GM12873 (cell line): ENCODE data around the gene TSHZ1.

ENCODE experiments used
- TF ChIP-seq, protein P1 (sequence below): IDR thresholded peaks from 2 replicates; pipeline ENCODE4 v1.5.1; 2012; ENCODE audit warnings: low read depth, mild to moderate bottlenecking, moderate library complexity, low read length, control low read depth; ENCODE audit not compliant: insufficient read depth; ENCODE audit errors: missing control alignments

The TSHZ1 gene

DNA sequence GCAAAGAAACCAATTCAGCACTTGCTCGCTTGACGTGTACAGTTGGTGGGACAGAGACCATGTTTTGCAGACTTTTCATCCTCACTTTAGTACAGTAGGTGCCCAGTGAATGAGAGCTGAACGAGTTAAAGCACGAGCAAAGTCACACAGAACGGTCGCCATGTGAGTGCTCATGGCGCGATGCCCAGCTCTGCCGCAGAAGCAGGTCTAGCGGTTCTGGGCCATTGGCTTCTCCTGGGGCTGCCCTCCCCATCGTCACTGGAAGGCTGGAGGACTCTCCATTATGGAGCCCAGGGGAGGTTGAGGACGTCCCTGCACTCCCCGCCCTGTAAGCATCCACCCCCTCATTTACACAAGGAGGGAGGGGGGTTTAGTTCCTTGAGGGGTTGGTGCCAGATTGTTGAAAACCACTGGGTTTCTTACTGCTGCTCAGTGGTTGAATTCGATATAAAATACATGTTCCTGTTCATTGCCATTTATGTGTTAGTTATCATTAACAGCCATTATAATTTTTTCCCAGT is 26.6 kb upstream of the TSHZ1 start:
- TF ChIP-seq, protein P1, sequence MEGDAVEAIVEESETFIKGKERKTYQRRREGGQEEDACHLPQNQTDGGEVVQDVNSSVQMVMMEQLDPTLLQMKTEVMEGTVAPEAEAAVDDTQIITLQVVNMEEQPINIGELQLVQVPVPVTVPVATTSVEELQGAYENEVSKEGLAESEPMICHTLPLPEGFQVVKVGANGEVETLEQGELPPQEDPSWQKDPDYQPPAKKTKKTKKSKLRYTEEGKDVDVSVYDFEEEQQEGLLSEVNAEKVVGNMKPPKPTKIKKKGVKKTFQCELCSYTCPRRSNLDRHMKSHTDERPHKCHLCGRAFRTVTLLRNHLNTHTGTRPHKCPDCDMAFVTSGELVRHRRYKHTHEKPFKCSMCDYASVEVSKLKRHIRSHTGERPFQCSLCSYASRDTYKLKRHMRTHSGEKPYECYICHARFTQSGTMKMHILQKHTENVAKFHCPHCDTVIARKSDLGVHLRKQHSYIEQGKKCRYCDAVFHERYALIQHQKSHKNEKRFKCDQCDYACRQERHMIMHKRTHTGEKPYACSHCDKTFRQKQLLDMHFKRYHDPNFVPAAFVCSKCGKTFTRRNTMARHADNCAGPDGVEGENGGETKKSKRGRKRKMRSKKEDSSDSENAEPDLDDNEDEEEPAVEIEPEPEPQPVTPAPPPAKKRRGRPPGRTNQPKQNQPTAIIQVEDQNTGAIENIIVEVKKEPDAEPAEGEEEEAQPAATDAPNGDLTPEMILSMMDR: no peak

DNA sequence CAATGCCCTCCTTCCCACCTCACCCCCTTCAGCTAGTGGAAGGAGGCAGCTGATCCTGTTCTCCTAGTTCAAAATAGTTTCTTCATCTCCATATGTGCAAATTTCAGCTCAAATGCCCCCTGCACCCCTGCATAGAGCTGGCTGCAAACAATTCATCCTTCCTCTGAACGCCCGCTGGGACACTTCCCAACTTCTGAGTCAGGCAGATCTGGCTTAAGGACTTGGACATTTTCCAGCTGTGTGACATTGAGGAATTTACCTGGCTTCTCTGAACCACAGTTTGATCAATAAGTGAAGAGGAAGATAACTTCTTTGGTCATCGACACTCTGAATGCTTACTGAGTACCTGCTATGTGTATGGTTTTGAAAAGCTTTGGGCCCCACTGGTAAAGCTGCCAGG is 25.1 kb upstream of the TSHZ1 start:
- TF ChIP-seq, protein P1: no peak

DNA sequence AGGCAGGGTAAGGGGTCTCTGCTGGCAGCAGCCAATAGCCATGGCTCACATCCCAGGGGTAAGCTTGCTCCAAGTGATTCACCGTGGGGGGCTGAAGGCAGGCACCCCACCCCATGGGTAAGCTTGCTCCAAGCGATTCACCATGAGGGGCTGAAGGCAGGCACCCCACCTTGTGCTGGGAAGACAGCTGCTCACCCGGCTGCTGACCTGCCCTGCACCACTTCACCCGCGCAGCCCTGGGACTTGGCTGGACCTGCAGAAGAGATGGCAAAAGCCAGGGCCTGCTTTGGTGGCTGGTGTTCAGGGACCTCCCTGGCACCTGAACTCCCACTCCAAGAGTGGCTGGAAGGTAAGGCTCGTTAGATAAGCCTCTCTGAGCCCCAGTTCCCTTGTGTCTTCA is 20.9 kb upstream of the TSHZ1 start:
- TF ChIP-seq, protein P1: no peak

DNA sequence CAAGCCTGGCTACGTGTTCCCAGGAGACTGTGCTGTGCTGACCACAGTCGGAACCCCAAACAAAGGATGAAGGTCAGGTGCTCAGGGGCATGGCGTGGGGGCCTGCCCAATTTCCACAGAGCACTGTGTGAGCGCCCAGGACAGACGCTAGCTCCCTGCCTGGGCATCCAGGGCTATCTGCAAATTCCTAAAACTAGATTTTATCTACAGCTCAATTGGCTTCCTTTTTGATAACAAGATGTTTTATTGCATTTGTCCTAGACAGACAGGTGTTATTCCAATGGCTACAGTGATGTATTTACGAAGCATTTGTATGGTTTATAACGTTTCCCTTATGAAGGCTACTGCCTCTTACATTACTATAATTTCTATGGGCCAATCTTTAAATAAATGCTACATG is 17.7 kb upstream of the TSHZ1 start:
- TF ChIP-seq, protein P1: no peak

DNA sequence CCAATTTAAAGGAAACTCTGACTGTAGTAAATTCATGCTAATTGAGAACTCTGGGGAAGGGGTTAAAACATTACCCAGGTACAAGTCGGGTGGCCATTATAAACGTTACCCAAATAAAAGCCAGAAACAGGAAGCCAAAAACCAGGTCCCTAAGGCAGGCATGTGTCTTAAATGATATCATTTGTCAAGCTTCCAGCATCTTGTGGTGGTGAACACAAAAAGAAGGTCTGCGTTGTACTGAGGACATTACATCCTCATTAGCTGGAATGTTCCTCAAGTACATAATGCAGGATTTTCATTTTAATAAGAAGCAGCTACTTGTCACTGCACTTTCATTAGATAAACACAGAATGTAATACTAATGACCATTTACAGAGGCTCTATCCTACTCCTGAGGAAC is 12.6 kb upstream of the TSHZ1 start:
- TF ChIP-seq, protein P1: no peak

DNA sequence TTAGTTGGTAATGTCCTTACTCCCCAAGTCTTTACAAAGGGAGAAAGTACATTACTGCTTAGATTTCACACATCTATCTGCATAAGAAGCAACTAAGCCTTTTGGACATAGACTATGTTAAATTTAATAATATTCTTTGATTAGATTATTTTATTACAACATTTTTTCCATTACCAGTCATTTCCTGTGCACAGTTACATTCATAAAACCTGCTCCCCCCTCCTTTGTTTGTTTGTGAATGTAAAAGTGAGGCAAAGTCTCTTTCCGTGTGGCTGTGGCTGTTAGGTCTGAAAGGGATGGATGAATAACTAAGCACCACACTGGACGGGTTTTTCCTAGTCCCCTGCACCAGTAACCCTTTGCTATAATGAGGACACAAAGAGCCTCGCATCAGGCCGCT is 11.3 kb upstream of the TSHZ1 start:
- TF ChIP-seq, protein P1: no peak

DNA sequence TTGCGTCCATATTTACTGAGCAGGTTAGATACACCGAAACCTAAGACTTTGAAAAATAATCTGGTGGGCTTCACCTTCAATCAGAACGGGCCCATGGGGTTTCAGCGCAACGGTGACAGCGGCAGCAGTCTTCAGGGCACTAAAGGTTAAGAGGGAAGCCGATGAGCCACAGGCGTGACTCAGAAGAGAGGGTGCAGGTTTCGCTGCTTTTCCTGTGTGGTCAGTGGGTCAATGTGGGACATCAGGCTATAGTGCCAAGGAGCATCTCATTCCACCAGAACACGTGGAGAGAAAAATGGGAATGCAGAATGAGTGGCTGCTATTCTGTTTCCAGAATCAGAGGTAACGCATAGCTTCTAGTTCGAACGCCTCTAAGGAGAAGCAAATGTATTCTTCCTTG is 10.5 kb upstream of the TSHZ1 start:
- TF ChIP-seq, protein P1: no peak
